Activated CD8-positive, alpha-beta T cell treated with anti-CD3 and anti-CD28 coated beads for 36 hours (primary cell): ENCODE data around the gene PEX14. TPM values are rescaled to one million over a fixed set of nuclear protein-coding genes. Genes with fewer than 3 reads are reported as not detected.

Experiments used
- ATAC-seq: fragments of 200-7000 bp; cut with Tn5 transposase; one replicate; pipeline ENCODE4 v1.10.0; 2021; ENCODE audit warnings: mild to moderate bottlenecking, moderate library complexity
- CTCF ChIA-PET: fragments of 350-600 bp; sonication (Branson Sonifier 250); formaldehyde crosslinking; loops from one replicate; lab custom pipeline; 2021; ENCODE audit warnings: antibody characterized with exemption; lab: Charles Lee
- POLR2A ChIA-PET: fragments of 350-600 bp; sonication (Branson Sonifier 250); formaldehyde crosslinking; loops from one replicate; lab custom pipeline; 2021; ENCODE audit warnings: antibody characterized with exemption; lab: Charles Lee
- DNase-seq: peaks from one replicate; pipeline ENCODE4 v3.0.0-alpha.2; 2020
- H3K27ac Mint-ChIP-seq: one replicate; pipeline ENCODE4 v1.8.0; 2021; ENCODE audit warnings: mild to moderate bottlenecking, mixed read lengths
- H3K27me3 Mint-ChIP-seq: one replicate; pipeline ENCODE4 v1.8.0; 2021; ENCODE audit warnings: mixed read lengths
- H3K36me3 Mint-ChIP-seq: one replicate; pipeline ENCODE4 v1.8.0; 2021; ENCODE audit warnings: low read depth, mixed read lengths
- H3K4me1 Mint-ChIP-seq: one replicate; pipeline ENCODE4 v1.8.0; 2021; ENCODE audit warnings: low read depth, mixed read lengths
- H3K4me3 Mint-ChIP-seq: one replicate; pipeline ENCODE4 v1.8.0; 2021; ENCODE audit warnings: mild to moderate bottlenecking, moderate library complexity, mixed read lengths
- H3K9me3 Mint-ChIP-seq: one replicate; pipeline ENCODE4 v1.8.0; 2021; ENCODE audit warnings: mixed read lengths
- intact Hi-C: fragments of 100-400 bp; cut with micrococcal nuclease; formaldehyde crosslinking; loops from one replicate; pipeline ENCODE4 v1.10.0; 2022
- total RNA-seq, 2 experiments: library from RNA; stranded (reverse); gene quantifications; one replicate each; pipeline ENCODE4 v1.2.3, GENCODE V29; 2021
- TF ChIP-seq, protein P1 (sequence below): fragments of 200-600 bp; IDR thresholded peaks from one replicate; pipeline ENCODE4 v1.8.0; 2022; ENCODE audit warnings: antibody characterized with exemption, mild to moderate bottlenecking

Gene PEX14
- total RNA-seq, 2 experiments from 2014 or later = 18.0 to 18.5 TPM

DNA sequence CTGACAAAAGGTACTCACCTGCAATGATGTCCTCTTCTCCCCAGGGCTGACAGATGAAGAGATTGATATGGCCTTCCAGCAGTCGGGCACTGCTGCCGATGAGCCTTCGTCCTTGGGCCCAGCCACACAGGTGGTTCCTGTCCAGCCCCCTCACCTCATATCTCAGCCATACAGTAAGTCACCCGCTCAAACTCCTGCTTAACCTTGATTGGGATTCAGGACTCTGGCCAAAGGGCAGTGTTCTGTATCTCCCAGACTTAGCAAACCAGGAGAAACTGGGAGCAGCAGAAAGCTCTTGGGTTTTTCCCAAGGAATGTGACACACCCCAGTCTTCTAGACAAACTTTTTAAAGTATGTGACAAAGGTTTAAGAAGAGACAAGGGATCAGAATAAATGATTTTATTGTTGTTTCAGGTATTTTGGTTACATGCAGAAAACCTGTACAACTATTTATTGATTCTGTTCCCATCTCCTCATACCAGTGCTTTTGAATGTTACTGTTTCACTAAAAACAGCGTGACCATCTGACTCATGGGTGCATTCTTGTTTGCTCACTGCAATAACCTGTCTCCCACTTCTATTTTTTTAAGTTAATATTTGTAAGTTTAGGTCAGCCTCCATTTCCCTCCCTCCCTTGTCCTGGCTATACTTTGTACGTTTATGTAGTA, 124.6 kb downstream of the PEX14 start:
- H3K27ac Mint-ChIP-seq = no peak overlapping the region

DNA sequence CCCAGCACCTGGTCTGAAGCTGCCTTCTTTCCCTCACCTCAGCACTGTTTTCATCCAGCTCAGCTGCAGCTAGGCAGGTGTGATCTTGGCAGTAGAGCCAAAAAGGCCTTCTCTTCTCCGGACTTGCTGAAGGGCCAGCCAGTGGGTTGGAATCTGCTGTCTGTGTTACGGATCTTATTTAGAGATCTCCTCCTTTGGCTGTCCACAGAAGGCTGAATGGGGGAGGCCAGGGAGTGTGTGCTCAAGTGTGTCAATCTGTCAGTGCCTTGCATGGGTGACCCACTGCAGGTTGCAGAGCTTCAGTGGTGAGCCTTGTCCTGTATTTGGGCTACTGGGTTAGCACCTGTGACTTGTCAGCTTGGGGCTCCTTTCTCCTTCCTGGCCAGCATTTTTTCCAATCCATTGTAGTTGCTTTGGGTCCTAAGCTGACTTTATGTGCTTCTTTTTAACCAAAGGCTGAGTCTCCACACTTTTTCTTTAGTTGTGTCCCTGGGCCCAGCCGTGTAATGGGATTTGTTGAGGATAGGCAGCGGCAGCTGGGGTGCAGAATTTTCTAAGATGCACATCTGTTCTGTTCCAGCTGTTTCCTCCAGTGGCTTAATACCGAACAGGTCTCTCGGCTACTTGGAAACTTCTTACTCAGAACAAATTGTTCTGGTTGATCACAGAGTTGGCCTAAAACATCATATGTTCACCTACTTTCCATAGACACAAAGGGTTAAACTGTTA, 126.8 kb downstream of the PEX14 start:
- DNase-seq (no peak), ATAC-seq (no peak)
- intact Hi-C loops = no loop called here
- Mint-ChIP-seq H3K9me3 (no peaks in the 10 kb centered on the region), H3K27me3 (no peaks in the 10 kb centered on the region), H3K36me3 (peaks cover 7% of the 10 kb centered on the region), H3K27ac (no peak overlapping the region), H3K4me3 (no peak overlapping the region), H3K4me1 (no peaks in the 10 kb centered on the region)
- ChIA-PET CTCF (no interaction called here), POLR2A (no interaction called here)
- TF ChIP-seq, protein P1, sequence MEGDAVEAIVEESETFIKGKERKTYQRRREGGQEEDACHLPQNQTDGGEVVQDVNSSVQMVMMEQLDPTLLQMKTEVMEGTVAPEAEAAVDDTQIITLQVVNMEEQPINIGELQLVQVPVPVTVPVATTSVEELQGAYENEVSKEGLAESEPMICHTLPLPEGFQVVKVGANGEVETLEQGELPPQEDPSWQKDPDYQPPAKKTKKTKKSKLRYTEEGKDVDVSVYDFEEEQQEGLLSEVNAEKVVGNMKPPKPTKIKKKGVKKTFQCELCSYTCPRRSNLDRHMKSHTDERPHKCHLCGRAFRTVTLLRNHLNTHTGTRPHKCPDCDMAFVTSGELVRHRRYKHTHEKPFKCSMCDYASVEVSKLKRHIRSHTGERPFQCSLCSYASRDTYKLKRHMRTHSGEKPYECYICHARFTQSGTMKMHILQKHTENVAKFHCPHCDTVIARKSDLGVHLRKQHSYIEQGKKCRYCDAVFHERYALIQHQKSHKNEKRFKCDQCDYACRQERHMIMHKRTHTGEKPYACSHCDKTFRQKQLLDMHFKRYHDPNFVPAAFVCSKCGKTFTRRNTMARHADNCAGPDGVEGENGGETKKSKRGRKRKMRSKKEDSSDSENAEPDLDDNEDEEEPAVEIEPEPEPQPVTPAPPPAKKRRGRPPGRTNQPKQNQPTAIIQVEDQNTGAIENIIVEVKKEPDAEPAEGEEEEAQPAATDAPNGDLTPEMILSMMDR = no peak

More for the DNA sequence above, 124.6 kb downstream of the PEX14 start:
- intact Hi-C loops = no loop called here
- H3K27me3 Mint-ChIP-seq = no peaks in the 10 kb centered on the region
- TF ChIP-seq, protein P1 = no peak
- ChIA-PET POLR2A (no interaction called here), CTCF (no interaction called here)
- no peak for ATAC-seq
- DNase-seq = no peak
- no peaks in the 10 kb centered on the region for H3K4me1 Mint-ChIP-seq
- no peaks in the 10 kb centered on the region for H3K9me3 Mint-ChIP-seq
- no peak overlapping the region for H3K4me3 Mint-ChIP-seq
- peaks cover 7% of the 10 kb centered on the region for H3K36me3 Mint-ChIP-seq

DNA sequence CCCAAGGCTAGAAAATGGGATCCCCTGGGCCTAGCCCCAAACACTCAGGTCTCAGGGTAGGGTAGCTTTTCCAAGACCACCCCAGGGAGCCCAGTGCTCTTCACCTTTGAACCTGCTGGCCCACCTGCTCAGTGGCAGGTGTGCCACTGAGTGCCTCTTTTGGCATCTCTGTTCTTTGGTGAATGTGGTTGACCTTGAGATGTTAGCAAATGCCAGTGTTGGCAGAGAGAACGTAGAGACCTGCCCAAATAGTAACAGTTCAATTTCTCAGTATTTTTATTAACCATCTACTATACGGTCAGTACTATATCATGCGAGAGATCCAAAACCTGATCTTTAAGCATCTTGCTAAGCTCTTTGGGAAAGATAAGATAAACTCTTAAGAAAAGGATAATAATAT, 128.2 kb downstream of the PEX14 start:
- Mint-ChIP-seq H3K9me3 (no peaks in the 10 kb centered on the region), H3K27ac (no peak overlapping the region), H3K4me1 (no peaks in the 10 kb centered on the region), H3K36me3 (peaks cover 7% of the 10 kb centered on the region), H3K4me3 (no peak overlapping the region), H3K27me3 (no peaks in the 10 kb centered on the region)
- ATAC-seq (no peak), DNase-seq (no peak)
- CTCF ChIA-PET = interaction anchor here (1.2 kb wide), 1 partner anchor 15 kb away, joined by 3 read pairs; no protein-coding TSS in a partner anchor
- intact Hi-C loops = no loop called here
- POLR2A ChIA-PET = no interaction called here
- TF ChIP-seq, protein P1 = no peak

- Mint-ChIP-seq H3K27me3 (no peaks in the 10 kb centered on the region), H3K4me3 (no peak overlapping the region), H3K9me3 (no peaks in the 10 kb centered on the region), H3K4me1 (no peaks in the 10 kb centered on the region), H3K36me3 (peaks cover 3% of the 10 kb centered on the region), H3K27ac (no peak overlapping the region)
- ATAC-seq (no peak), DNase-seq (no peak)
- TF ChIP-seq, protein P1 = no peak
- POLR2A ChIA-PET = no interaction called here
- CTCF ChIA-PET = no interaction called here
- intact Hi-C loops = no loop called here
These were observed 130.2 kb downstream of the PEX14 start for GRCh38 chr1:10604966-10605365.

- Mint-ChIP-seq H3K4me3 (no peak overlapping the region), H3K4me1 (no peaks in the 10 kb centered on the region), H3K27ac (no peak overlapping the region), H3K27me3 (no peaks in the 10 kb centered on the region), H3K36me3 (peaks cover 3% of the 10 kb centered on the region), H3K9me3 (no peaks in the 10 kb centered on the region)
- intact Hi-C loops = no loop called here
- no peak for DNase-seq
- TF ChIP-seq, protein P1 = no peak
- no peak for ATAC-seq
- ChIA-PET CTCF (no interaction called here), POLR2A (interaction anchor here (1.1 kb wide), 1 partner anchor 9 kb away, joined by 4 read pairs; no protein-coding TSS in a partner anchor)
These were observed 131.3 kb downstream of the PEX14 start for GRCh38 chr1:10606064-10606463.
